ENCODE results near the gene C4orf33. TPM values are rescaled to one million over a fixed set of nuclear protein-coding genes. Genes with fewer than 3 reads are reported as not detected.

The C4orf33 gene
- total RNA-seq, 1 experiment from 2014 or later: 6.2 TPM

- Mint-ChIP-seq H3K9me3 (ENCODE audit: unreplicated experiment) (no peaks in the 10 kb centered on the region), H3K4me1 (ENCODE audit: low read depth, unreplicated experiment) (no peaks in the 10 kb centered on the region), H3K27me3 (ENCODE audit: insufficient read depth, unreplicated experiment) (peaks cover 10% of the 10 kb centered on the region), H3K4me3 (ENCODE audit: unreplicated experiment) (no peak overlapping the region), H3K36me3 (ENCODE audit: insufficient read depth, unreplicated experiment) (no peaks in the 10 kb centered on the region), H3K27ac (ENCODE audit: unreplicated experiment) (no peak overlapping the region)
- Histone ChIP-seq H3K36me3 (ENCODE audit: control insufficient read depth, insufficient read depth, low read length) (no peaks in the 10 kb centered on the region), H3K27me3 (replicated peaks; ENCODE audit: control insufficient read depth, insufficient read depth, low read length) (no peaks in the 10 kb centered on the region), H3K9me3 (no peaks in the 10 kb centered on the region), H3K4me1 (no peaks in the 10 kb centered on the region), H3K4me3 (ENCODE audit: low read depth, low read length) (no peak overlapping the region)
- ChIA-PET CTCF (no interaction called here), POLR2A (no interaction called here)
- no peak for TF ChIP-seq CTCF (IDR thresholded peaks at IDR 0.05; ENCODE audit: insufficient read depth in 1 of 2, low read depth in 1 of 2, low read length in 1 of 2, severe bottlenecking in 1 of 2, unreplicated experiment in 1 of 2)
- no peak for DNase-seq
- BruUV-seq (replicated peaks): no TSS peak
- intact Hi-C loops (cut with micrococcal nuclease; ENCODE audit: unreplicated experiment): no loop called here
Observed at GRCh38 chr4:129162450-129162849, 66.5 kb downstream of the C4orf33 start.

- Mint-ChIP-seq H3K36me3 (ENCODE audit: insufficient read depth, unreplicated experiment) (no peaks in the 10 kb centered on the region), H3K4me3 (ENCODE audit: unreplicated experiment) (no peak overlapping the region), H3K4me1 (ENCODE audit: low read depth, unreplicated experiment) (no peaks in the 10 kb centered on the region), H3K9me3 (ENCODE audit: unreplicated experiment) (no peaks in the 10 kb centered on the region), H3K27me3 (ENCODE audit: insufficient read depth, unreplicated experiment) (peaks cover 15% of the 10 kb centered on the region), H3K27ac (ENCODE audit: unreplicated experiment) (no peak overlapping the region)
- POLR2A ChIA-PET: no interaction called here
- no peak for DNase-seq
- no TSS peak for BruUV-seq (replicated peaks)
- intact Hi-C loops (cut with micrococcal nuclease; ENCODE audit: unreplicated experiment): no loop called here
- CTCF ChIA-PET: no interaction called here
- Histone ChIP-seq H3K4me3 (ENCODE audit: low read depth, low read length) (no peak overlapping the region), H3K27me3 (replicated peaks; ENCODE audit: control insufficient read depth, insufficient read depth, low read length) (no peaks in the 10 kb centered on the region), H3K4me1 (no peaks in the 10 kb centered on the region), H3K36me3 (ENCODE audit: control insufficient read depth, insufficient read depth, low read length) (no peaks in the 10 kb centered on the region), H3K9me3 (no peaks in the 10 kb centered on the region)
- no peak for TF ChIP-seq CTCF (IDR thresholded peaks at IDR 0.05; ENCODE audit: insufficient read depth in 1 of 2, low read depth in 1 of 2, low read length in 1 of 2, severe bottlenecking in 1 of 2, unreplicated experiment in 1 of 2)
Observed at GRCh38 chr4:129163427-129163826, 67.5 kb downstream of the C4orf33 start.

- no peaks in the 10 kb centered on the region for H3K9me3 ChIP-seq
- Mint-ChIP-seq H3K4me3 (ENCODE audit: unreplicated experiment) (no peak overlapping the region), H3K27me3 (ENCODE audit: insufficient read depth, unreplicated experiment) (peaks cover 15% of the 10 kb centered on the region), H3K36me3 (ENCODE audit: insufficient read depth, unreplicated experiment) (no peaks in the 10 kb centered on the region), H3K9me3 (ENCODE audit: unreplicated experiment) (no peaks in the 10 kb centered on the region), H3K4me1 (ENCODE audit: low read depth, unreplicated experiment) (no peaks in the 10 kb centered on the region), H3K27ac (ENCODE audit: unreplicated experiment) (no peak overlapping the region)
- intact Hi-C loops (cut with micrococcal nuclease; ENCODE audit: unreplicated experiment): no loop called here
- no peak overlapping the region for H3K4me3 ChIP-seq (ENCODE audit: low read depth, low read length)
- no peaks in the 10 kb centered on the region for H3K4me1 ChIP-seq
- no peaks in the 10 kb centered on the region for H3K36me3 ChIP-seq (ENCODE audit: control insufficient read depth, insufficient read depth, low read length)
- DNase-seq: no peak
- H3K27me3 ChIP-seq (replicated peaks; ENCODE audit: control insufficient read depth, insufficient read depth, low read length): no peaks in the 10 kb centered on the region
- TF ChIP-seq CTCF (IDR thresholded peaks at IDR 0.05; ENCODE audit: insufficient read depth in 1 of 2, low read depth in 1 of 2, low read length in 1 of 2, severe bottlenecking in 1 of 2, unreplicated experiment in 1 of 2): no peak
- POLR2A ChIA-PET: no interaction called here
- BruUV-seq (replicated peaks): no TSS peak
- CTCF ChIA-PET: no interaction called here
Observed at GRCh38 chr4:129164243-129164642, 68.3 kb downstream of the C4orf33 start.

Other genes with a start within 250 kb of the C4orf33 start
- gene SCLT1, start 2.6 kb upstream of the C4orf33 start, total RNA-seq (2022): 9.3 and 10.9 TPM in 2 replicates

Measured in Caco-2 (cell line).